K562 (cell line): Measurements from ENCODE around the gene TBC1D2B. TPM values are rescaled to one million over a fixed set of nuclear protein-coding genes. Genes with fewer than 3 reads are reported as not detected.

ENCODE experiments used
- ATAC-seq: fragments of 200-7000 bp; cut with Tn5 transposase; 3 replicates; pipeline ENCODE4 v1.9.1; 2020; ENCODE audit warnings: moderate library complexity
- BruUV-seq: library from RNA; stranded (reverse); fragments of 400-500 nt; replicated peaks from 2 replicates; lab custom pipeline; 2021; lab: Mats Ljungman, UMichigan
- CTCF ChIA-PET: fragments of 300-600 bp; formaldehyde crosslinking; extraction: SDS; loops from one replicate; lab custom pipeline; 2021; ENCODE audit warnings: low intra/inter-chr PET ratio; lab: Yijun Ruan, JAX
- POLR2A ChIA-PET: fragments of 300-600, 350-650 bp; sonication (Branson Sonifier 250); formaldehyde crosslinking; extraction: SDS; loops from one replicate; lab custom pipeline; 2021; ENCODE audit warnings: antibody characterized with exemption, inconsistent platforms; lab: Yijun Ruan, JAX
- DNase-seq, 4 experiments: peaks; one replicate each; pipeline versions ENCODE4 v3.0.0 to v3.0.0-alpha.2; 2011 to 2018; ENCODE audit warnings: low spot score in 3 of 4, mixed read lengths in 3 of 4; ENCODE audit errors: extremely low read depth in 1 of 4
- FAIRE-seq: peaks from 2 replicates; lab custom pipeline; 2011; peaks lifted over from hg19 to GRCh38; lab: Jason Lieb, UNC
- H2AFZ ChIP-seq: 2 replicates; pipeline ENCODE4 v1.6.0; 2011; ENCODE audit warnings: low read depth, low read length, control low read depth, inconsistent platforms
- H3K27ac ChIP-seq: fragments of 200-600 bp; 3 replicates; pipeline ENCODE4 v1.8.0; 2011; ENCODE audit warnings: low read depth, mild to moderate bottlenecking, control low read depth, inconsistent platforms, low read length, moderate library complexity, mixed read lengths; ENCODE audit errors: extremely low read depth
- H3K27me3 ChIP-seq, 2 experiments: fragments of 300-600 bp in 1 of 2; 2 replicates in 1 of 2; 3 replicates in 1 of 2; pipeline versions ENCODE4 v1.6.0 to v1.8.0; 2011; ENCODE audit warnings: inconsistent platforms in 2 of 2, low read length in 2 of 2, mild to moderate bottlenecking in 1 of 2, mixed read lengths in 1 of 2, moderate library complexity in 1 of 2; ENCODE audit not compliant: control insufficient read depth in 2 of 2, insufficient read depth in 2 of 2
- H3K36me3 ChIP-seq: fragments of 300-600 bp; 3 replicates; pipeline ENCODE4 v1.8.0; 2011; ENCODE audit warnings: mild to moderate bottlenecking, low read length, inconsistent platforms; ENCODE audit not compliant: control insufficient read depth, insufficient read depth
- H3K4me1 ChIP-seq, 2 experiments: fragments of 200-600 bp in 1 of 2; replicated peaks in 1 of 2; 2 replicates in 1 of 2; 3 replicates in 1 of 2; pipeline versions ENCODE4 v1.5.1 to v1.8.0; 2011; ENCODE audit warnings: inconsistent platforms in 2 of 2, low read length in 2 of 2, mild to moderate bottlenecking in 1 of 2, mixed read lengths in 1 of 2, moderate library complexity in 1 of 2; ENCODE audit not compliant: control insufficient read depth in 2 of 2, insufficient read depth in 2 of 2
- H3K4me2 ChIP-seq: 2 replicates; pipeline ENCODE4 v1.6.1; 2011; ENCODE audit warnings: low read length, control low read depth, inconsistent platforms, mixed read lengths; ENCODE audit not compliant: insufficient read depth
- H3K4me3 ChIP-seq: fragments of 200-600 bp; sonication (generic), shearing (Covaris generic); 2 replicates; pipeline ENCODE4 v1.5.1; 2016; ENCODE audit warnings: control low read depth, inconsistent platforms
- H3K79me2 ChIP-seq: fragments of 200-600 bp; 3 replicates; pipeline ENCODE4 v1.8.0; 2011; ENCODE audit warnings: low read length, inconsistent platforms; ENCODE audit not compliant: control insufficient read depth, insufficient read depth
- H3K9ac ChIP-seq, 2 experiments: 2 replicates each; pipeline versions ENCODE4 v1.6.0 to v1.6.1; 2011; ENCODE audit warnings: low read depth in 2 of 2, low read length in 2 of 2, control low read depth in 1 of 2, inconsistent platforms in 1 of 2, mild to moderate bottlenecking in 1 of 2, mixed read lengths in 1 of 2; ENCODE audit not compliant: insufficient read depth in 1 of 2
- H3K9me1 ChIP-seq: one replicate; pipeline ENCODE4 v1.6.0; 2011; ENCODE audit warnings: inconsistent platforms, mild to moderate bottlenecking, low read length, moderate library complexity; ENCODE audit not compliant: control insufficient read depth, insufficient read depth
- H3K9me3 ChIP-seq: replicated peaks from 2 replicates; pipeline ENCODE4 v1.5.1; 2011; ENCODE audit warnings: low read depth, low read length, inconsistent platforms; ENCODE audit not compliant: control insufficient read depth, insufficient read depth
- H4K20me1 ChIP-seq: replicated peaks from 2 replicates; pipeline ENCODE4 v1.6.1; 2011; ENCODE audit warnings: low read length, inconsistent platforms, mixed read lengths; ENCODE audit not compliant: control insufficient read depth, insufficient read depth
- ARID2 ChIP-seq: fragments of 450-650 bp; IDR thresholded peaks from 2 replicates; pipeline ENCODE4 v1.6.1; 2017; ENCODE audit warnings: antibody characterized with exemption, mild to moderate bottlenecking
- GABPB1 ChIP-seq: sonication (generic); formaldehyde crosslinking; IDR thresholded peaks from 2 replicates; pipeline ENCODE4 v1.8.0; 2022; ENCODE audit warnings: mild to moderate bottlenecking, missing genetic modification reagents
- NRF1 ChIP-seq, 2 experiments: fragments of 450-650 bp; IDR thresholded peaks in 1 of 2; conservative IDR thresholded peaks in 1 of 2; 2 replicates each; pipeline ENCODE4 v1.6.1; 2014; ENCODE audit warnings: mild to moderate bottlenecking in 2 of 2
- ZBTB34 ChIP-seq: fragments of 250-450 bp; sonication (Bioruptor Pico); IDR thresholded peaks from 2 replicates; pipeline ENCODE4 v1.8.0; 2021; ENCODE audit warnings: mild to moderate bottlenecking, moderate library complexity
- WGBS: fragments of 100-300 bp; shearing (Covaris generic); methylation state at CpG from one replicate; pipeline ENCODE4 v1.1.6; 2016; ENCODE audit warnings: low coverage, mixed read lengths; ENCODE audit not compliant: insufficient coverage; ENCODE audit errors: missing lambda C conversion rate; 5-methylcytosine and 5-hydroxymethylcytosine counted together
- in situ Hi-C: fragments of 300-500 bp; cut with MboI; formaldehyde crosslinking; loops from 4 replicates; pipeline ENCODE4 v1.15.0; 2018; ENCODE audit warnings: inconsistent platforms, mixed read lengths
- intact Hi-C: fragments of 100-400 bp; cut with micrococcal nuclease; formaldehyde crosslinking; loops from 2 replicates; pipeline ENCODE4 v1.14.2; 2022
- polyA plus RNA-seq, 8 experiments: library from polyadenylated mRNA; depleted of rRNA in 4 of 8; stranded (reverse) in 5 of 8; unstranded in 3 of 8; fragments of >200 nt; fragmentation: Nextera tagmentation in 2 of 8; fragmentation: Illumina TruSeq in 1 of 8; extraction: Ambion mirVana in 2 of 8; extraction: Trizol in 1 of 8; gene quantifications; 2 replicates each; pipeline versions ENCODE4 v1.2.1 to v1.2.3, GENCODE V29; 2011 to 2014; ENCODE audit warnings: inconsistent platforms in 1 of 8, missing spikeins in 1 of 8
- total RNA-seq, 7 experiments: library from RNA; depleted of rRNA in 6 of 7; stranded (reverse); fragments of >200 nt in 6 of 7; fragmentation: Illumina TruSeq in 2 of 7; extraction: Trizol in 2 of 7; gene quantifications; 2 replicates each; pipeline versions ENCODE4 v1.2.1 to v1.2.3, GENCODE V29; 2011 to 2021; ENCODE audit warnings: low replicate concordance in 1 of 7

The TBC1D2B gene
- total and polyA plus RNA-seq, 9 of the 15 experiments (the other 6 are each of a cell fraction or from before 2014, with no cell fraction given), result 0.15 to 16.3 (median 8.9) TPM

- H3K27ac ChIP-seq, result no peak overlapping the region
- H3K9me1 ChIP-seq, result no peaks in the 10 kb centered on the region
- FAIRE-seq, result no peak
- peak overlapping the region in 1 of 2 experiments; percentile 35; a peak in 1 of 4 replicates for H3K9ac ChIP-seq
- BruUV-seq, result no TSS peak
- 51% methylated on average over 11 of the region's 12 CpGs for WGBS
- 0 out of 2 replicates have a peak, but pooled peaks cover 6% of the 10 kb centered on the region for H4K20me1 ChIP-seq
- CTCF ChIA-PET, result interaction anchor here (0.6 kb wide), 1 partner anchor 36 kb away, joined by 3 read pairs; no protein-coding TSS in a partner anchor
- H3K4me3 ChIP-seq, result no peak overlapping the region
- no peak overlapping the region for H2AFZ ChIP-seq
- intact Hi-C loops (no loop called here), in situ Hi-C loops (no loop called here)
- H3K4me2 ChIP-seq, result no peak overlapping the region
- POLR2A ChIA-PET, result no interaction called here
- no peaks in the 10 kb centered on the region for H3K36me3 ChIP-seq
- H3K9me3 ChIP-seq, result no peaks in the 10 kb centered on the region
- no peaks in the 10 kb centered on the region for H3K27me3 ChIP-seq
- no peak for DNase-seq
- no peak for ATAC-seq
- no peaks in the 10 kb centered on the region for H3K79me2 ChIP-seq
- TF ChIP-seq GABPB1 (CRISPR knock-in tag) (no peak), NRF1 (conservative IDR thresholded peaks at IDR 0.05 in 1 of 2, IDR thresholded peaks at IDR 0.05 in 1 of 2) (no peak), ZBTB34 (CRISPR knock-in tag) (no peak), ARID2 (no peak)
- H3K4me1 ChIP-seq, result peaks cover 0 to 7% of the 10 kb centered on the region in 2 experiments; a peak in 2 of 5 replicates
Observed at GRCh38 chr15:78104566-78105475, 27.3 kb upstream of the TBC1D2B start.
